Activated T-helper 9 cell treated with anti-CD3 and anti-CD28 coated beads, Interleukin-2, amount 50 U/mL, for 16 hours (primary cell): ENCODE measurements around the gene ANKRD60.

Source experiments
- DNase-seq: peaks from one replicate; pipeline ENCODE4 v3.0.0-alpha.2; 2020; ENCODE audit warnings: low read depth

Gene ANKRD60

GRCh38 chr20:58223358-58223941 is 5.0 kb downstream of the ANKRD60 start:
- no peak for DNase-seq

GRCh38 chr20:58222446-58222845 is 6.0 kb downstream of the ANKRD60 start:
- no peak for DNase-seq

- DNase-seq, result no peak
Observed at GRCh38 chr20:58219342-58219700, 9.1 kb downstream of the ANKRD60 start.

GRCh38 chr20:58218665-58219341 is 9.7 kb downstream of the ANKRD60 start:
- no peak for DNase-seq

- DNase-seq, result no peak
Observed at GRCh38 chr20:58216334-58216733, 12.1 kb downstream of the ANKRD60 start.

- no peak for DNase-seq
Observed at GRCh38 chr20:58215116-58215515, 13.3 kb downstream of the ANKRD60 start.

- no peak for DNase-seq
Observed at GRCh38 chr20:58214310-58214709, 14.1 kb downstream of the ANKRD60 start.

GRCh38 chr20:58213716-58214115 is 14.7 kb downstream of the ANKRD60 start:
- no peak for DNase-seq

GRCh38 chr20:58213121-58213520 is 15.3 kb downstream of the ANKRD60 start:
- no peak for DNase-seq

- DNase-seq, result no peak
Observed at GRCh38 chr20:58212636-58213035, 15.8 kb downstream of the ANKRD60 start.

- no peak for DNase-seq
Observed at GRCh38 chr20:58210398-58210747, 18.1 kb downstream of the ANKRD60 start.

GRCh38 chr20:58209652-58210397 is 18.6 kb downstream of the ANKRD60 start:
- peak; percentile 81 for DNase-seq

GRCh38 chr20:58208944-58209343 is 19.5 kb downstream of the ANKRD60 start:
- no peak for DNase-seq

- no peak for DNase-seq
Observed at GRCh38 chr20:58205850-58206249, 22.6 kb downstream of the ANKRD60 start.

GRCh38 chr20:58202044-58202443 is 26.4 kb downstream of the ANKRD60 start:
- no peak for DNase-seq

- no peak for DNase-seq
Observed at GRCh38 chr20:58201616-58202015, 26.8 kb downstream of the ANKRD60 start.

- DNase-seq, result no peak
Observed at GRCh38 chr20:58199469-58199868, 29.0 kb downstream of the ANKRD60 start.

GRCh38 chr20:58198901-58199355 is 29.5 kb downstream of the ANKRD60 start:
- no peak for DNase-seq

GRCh38 chr20:58198384-58198783 is 30.1 kb downstream of the ANKRD60 start:
- DNase-seq, result no peak

- DNase-seq, result no peak
Observed at GRCh38 chr20:58197185-58197469, 31.3 kb downstream of the ANKRD60 start.

GRCh38 chr20:58196402-58197184 is 31.9 kb downstream of the ANKRD60 start:
- no peak for DNase-seq

- no peak for DNase-seq
Observed at GRCh38 chr20:58195047-58195446, 33.4 kb downstream of the ANKRD60 start.
